Measurements from ENCODE around the gene CAMTA1. TPM values are rescaled to one million over a fixed set of nuclear protein-coding genes. Genes with fewer than 3 reads are reported as not detected.

The CAMTA1 gene
- total RNA-seq, 6 experiments from 2014 or later, result 78.1 to 96.6 (median 86.1) TPM

DNA sequence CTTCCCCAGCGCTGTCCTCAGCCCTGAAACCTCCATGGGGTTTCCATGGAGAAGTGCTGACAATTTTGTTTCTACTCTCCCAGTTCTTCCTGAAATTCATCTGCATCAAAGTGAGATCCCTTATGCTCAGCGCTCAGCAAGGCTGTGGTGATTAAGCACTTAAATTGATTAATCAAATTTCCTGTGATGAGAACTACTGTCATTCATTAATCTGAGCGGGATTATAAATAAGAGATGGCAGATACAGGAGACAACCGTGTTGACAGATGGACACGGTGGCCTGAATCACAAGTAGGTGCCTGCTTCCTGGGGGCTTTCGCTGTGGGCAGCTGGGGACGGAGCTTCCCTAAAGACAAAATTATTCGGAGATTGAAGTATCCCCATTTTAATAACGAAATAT lies 656.8 kb downstream of the CAMTA1 start:
- DNase-seq, result no peak
- H3K36me3 Mint-ChIP-seq (ENCODE audit: low read depth), result no peaks in the 10 kb centered on the region
- no peaks in the 10 kb centered on the region for H3K9me3 Mint-ChIP-seq
- no peak overlapping the region for H3K4me3 Mint-ChIP-seq
- peaks cover 9% of the 10 kb centered on the region for H3K27me3 Mint-ChIP-seq (ENCODE audit: insufficient read depth)
- H3K4me1 Mint-ChIP-seq (ENCODE audit: low read depth), result 0 out of 2 replicates have a peak, but pooled peaks cover 5% of the 10 kb centered on the region
- TF ChIP-seq, protein P1, sequence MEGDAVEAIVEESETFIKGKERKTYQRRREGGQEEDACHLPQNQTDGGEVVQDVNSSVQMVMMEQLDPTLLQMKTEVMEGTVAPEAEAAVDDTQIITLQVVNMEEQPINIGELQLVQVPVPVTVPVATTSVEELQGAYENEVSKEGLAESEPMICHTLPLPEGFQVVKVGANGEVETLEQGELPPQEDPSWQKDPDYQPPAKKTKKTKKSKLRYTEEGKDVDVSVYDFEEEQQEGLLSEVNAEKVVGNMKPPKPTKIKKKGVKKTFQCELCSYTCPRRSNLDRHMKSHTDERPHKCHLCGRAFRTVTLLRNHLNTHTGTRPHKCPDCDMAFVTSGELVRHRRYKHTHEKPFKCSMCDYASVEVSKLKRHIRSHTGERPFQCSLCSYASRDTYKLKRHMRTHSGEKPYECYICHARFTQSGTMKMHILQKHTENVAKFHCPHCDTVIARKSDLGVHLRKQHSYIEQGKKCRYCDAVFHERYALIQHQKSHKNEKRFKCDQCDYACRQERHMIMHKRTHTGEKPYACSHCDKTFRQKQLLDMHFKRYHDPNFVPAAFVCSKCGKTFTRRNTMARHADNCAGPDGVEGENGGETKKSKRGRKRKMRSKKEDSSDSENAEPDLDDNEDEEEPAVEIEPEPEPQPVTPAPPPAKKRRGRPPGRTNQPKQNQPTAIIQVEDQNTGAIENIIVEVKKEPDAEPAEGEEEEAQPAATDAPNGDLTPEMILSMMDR (IDR thresholded peaks at IDR 0.05), result no peak
- H3K27ac Mint-ChIP-seq, result no peak overlapping the region

DNA sequence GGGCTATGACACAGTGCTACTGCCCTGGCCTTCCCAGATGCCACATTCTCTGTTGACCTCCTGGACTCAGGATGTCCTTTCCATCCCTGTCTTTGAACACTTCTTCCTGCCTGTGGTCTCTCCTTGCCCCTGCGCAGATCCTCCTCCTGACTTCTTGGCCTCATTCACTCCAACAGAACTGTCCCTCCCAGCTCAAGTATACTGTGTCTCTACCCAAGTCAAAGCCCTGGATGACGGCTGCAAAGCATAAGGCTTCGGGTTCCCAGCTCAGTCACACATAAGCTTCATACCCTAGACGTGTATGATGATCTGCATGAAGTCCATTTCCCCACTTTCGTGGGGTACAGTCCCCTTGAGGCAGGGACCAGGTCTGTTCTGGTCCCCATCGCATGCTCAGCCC lies 657.7 kb downstream of the CAMTA1 start:
- Mint-ChIP-seq H3K4me3 (no peak overlapping the region), H3K36me3 (ENCODE audit: low read depth) (no peaks in the 10 kb centered on the region), H3K4me1 (ENCODE audit: low read depth) (0 out of 2 replicates have a peak, but pooled peaks cover 5% of the 10 kb centered on the region), H3K9me3 (no peaks in the 10 kb centered on the region), H3K27ac (no peak overlapping the region), H3K27me3 (ENCODE audit: insufficient read depth) (peaks cover 11% of the 10 kb centered on the region)
- TF ChIP-seq, protein P1 (IDR thresholded peaks at IDR 0.05), result no peak
- DNase-seq, result no peak

DNA sequence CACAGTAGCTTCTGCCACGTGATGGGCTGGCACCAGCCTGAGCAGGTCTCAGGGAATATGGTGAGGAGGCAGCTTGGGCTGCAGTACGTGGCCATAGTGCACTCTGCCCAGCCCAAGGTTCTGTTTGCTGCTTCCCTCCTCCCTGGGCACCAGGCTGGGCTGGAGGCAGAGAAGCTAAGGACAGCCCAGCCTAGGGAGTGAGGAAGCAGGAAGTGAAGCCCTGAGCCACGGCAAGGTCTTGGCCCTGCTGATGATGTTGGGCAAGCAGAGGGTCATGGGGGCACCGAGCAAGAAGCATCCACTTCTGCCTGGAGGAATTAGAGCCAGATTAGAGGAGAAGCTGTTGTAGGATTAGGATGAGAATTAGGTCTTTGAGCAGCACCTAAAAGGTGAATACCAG lies 659.1 kb downstream of the CAMTA1 start:
- no peaks in the 10 kb centered on the region for H3K36me3 Mint-ChIP-seq (ENCODE audit: low read depth)
- no peaks in the 10 kb centered on the region for H3K9me3 Mint-ChIP-seq
- H3K4me3 Mint-ChIP-seq, result no peak overlapping the region
- TF ChIP-seq, protein P1 (IDR thresholded peaks at IDR 0.05), result no peak
- DNase-seq, result no peak
- H3K27ac Mint-ChIP-seq, result no peak overlapping the region
- H3K4me1 Mint-ChIP-seq (ENCODE audit: low read depth), result 0 out of 2 replicates have a peak, but pooled peaks cover 5% of the 10 kb centered on the region
- H3K27me3 Mint-ChIP-seq (ENCODE audit: insufficient read depth), result peaks cover 11% of the 10 kb centered on the region

DNA sequence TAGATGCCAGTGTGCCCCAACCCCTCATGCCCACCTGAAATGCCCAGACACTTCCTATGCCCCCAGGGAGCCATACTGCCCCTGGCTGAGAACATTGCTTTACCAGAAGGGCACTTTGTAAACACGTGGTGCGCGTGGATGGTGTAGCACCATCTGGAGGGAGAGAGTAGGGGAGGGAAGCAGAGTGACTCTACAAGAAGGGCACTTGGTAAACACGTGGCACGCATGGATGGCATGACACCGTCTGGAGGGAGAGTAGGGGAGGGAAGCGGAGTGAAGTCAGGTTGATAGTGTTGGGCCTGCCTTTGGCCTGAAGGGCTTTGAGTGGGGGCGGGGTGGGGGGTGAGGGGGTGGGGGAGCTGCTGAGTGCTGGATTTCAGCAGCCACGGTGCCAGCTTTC lies 661.8 kb downstream of the CAMTA1 start:
- TF ChIP-seq, protein P1 (IDR thresholded peaks at IDR 0.05), result no peak
- DNase-seq, result no peak
- no peaks in the 10 kb centered on the region for H3K36me3 Mint-ChIP-seq (ENCODE audit: low read depth)
- H3K9me3 Mint-ChIP-seq, result no peaks in the 10 kb centered on the region
- peaks cover 4% of the 10 kb centered on the region for H3K27me3 Mint-ChIP-seq (ENCODE audit: insufficient read depth)
- H3K27ac Mint-ChIP-seq, result no peak overlapping the region
- no peak overlapping the region for H3K4me3 Mint-ChIP-seq
- H3K4me1 Mint-ChIP-seq (ENCODE audit: low read depth), result 0 out of 2 replicates have a peak, but pooled peaks cover 5% of the 10 kb centered on the region

DNA sequence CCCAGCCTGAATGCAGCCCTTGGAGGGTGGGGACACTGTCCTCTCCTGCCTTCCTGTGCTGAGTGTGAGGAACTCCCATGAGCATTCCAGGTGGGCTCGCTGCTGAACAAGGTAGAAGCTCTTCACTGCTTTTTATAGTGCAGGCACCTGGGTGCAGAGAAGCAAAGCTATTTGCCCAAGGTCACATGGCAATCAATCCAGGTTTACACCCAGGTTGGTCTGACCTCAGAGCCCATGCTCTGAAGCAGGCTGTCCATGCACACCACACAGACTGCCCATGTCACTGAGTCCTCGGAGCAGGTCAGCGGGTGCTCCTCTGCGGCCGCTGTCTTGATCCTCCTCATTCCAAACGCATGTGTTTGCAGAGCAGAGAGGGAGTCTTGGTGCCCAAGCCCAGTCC lies 662.5 kb downstream of the CAMTA1 start:
- no peaks in the 10 kb centered on the region for H3K36me3 Mint-ChIP-seq (ENCODE audit: low read depth)
- H3K9me3 Mint-ChIP-seq, result no peaks in the 10 kb centered on the region
- TF ChIP-seq, protein P1 (IDR thresholded peaks at IDR 0.05), result no peak
- H3K4me1 Mint-ChIP-seq (ENCODE audit: low read depth), result 0 out of 2 replicates have a peak, but pooled peaks cover 5% of the 10 kb centered on the region
- H3K4me3 Mint-ChIP-seq, result no peak overlapping the region
- H3K27ac Mint-ChIP-seq, result no peak overlapping the region
- peaks cover 4% of the 10 kb centered on the region for H3K27me3 Mint-ChIP-seq (ENCODE audit: insufficient read depth)
- DNase-seq, result no peak

DNA sequence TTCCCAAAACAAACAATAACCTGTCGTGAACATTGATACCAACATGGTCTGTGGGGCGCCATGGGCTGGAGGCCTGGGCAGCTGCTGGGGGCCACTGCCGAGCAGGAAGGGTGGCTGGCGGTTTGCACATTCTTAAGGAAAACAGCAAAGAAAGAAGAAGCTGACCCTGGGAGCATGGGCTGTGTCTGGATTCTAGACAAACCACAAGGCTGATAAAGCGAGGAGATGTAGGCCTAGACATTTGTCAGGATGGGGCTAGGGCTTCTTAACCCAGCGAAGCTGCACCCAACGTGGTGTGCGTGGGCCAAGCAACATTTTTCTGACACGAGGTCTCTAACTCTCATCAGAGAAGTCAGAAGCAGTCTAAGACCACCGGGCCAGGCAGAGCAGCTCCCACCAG lies 663.7 kb downstream of the CAMTA1 start:
- TF ChIP-seq, protein P1 (IDR thresholded peaks at IDR 0.05), result no peak
- no peak overlapping the region for H3K4me3 Mint-ChIP-seq
- H3K27me3 Mint-ChIP-seq (ENCODE audit: insufficient read depth), result peaks cover 4% of the 10 kb centered on the region
- H3K27ac Mint-ChIP-seq, result no peak overlapping the region
- H3K9me3 Mint-ChIP-seq, result no peaks in the 10 kb centered on the region
- H3K4me1 Mint-ChIP-seq (ENCODE audit: low read depth), result peaks cover 9% of the 10 kb centered on the region
- DNase-seq, result no peak
- H3K36me3 Mint-ChIP-seq (ENCODE audit: low read depth), result no peaks in the 10 kb centered on the region
